HG03342 (cell line): ENCODE data around the gene ATRIP.
A peak's percentile ranks its signal among the peaks of the same experiment; 100 is the strongest.
"Not testable (repeated sequence)": the region's sequence is repeated elsewhere in the genome, so short reads cannot be mapped to it uniquely, and the experiment has no call there.

Experiments used
- ATAC-seq: cut with Tn5 transposase; IDR thresholded peaks from one replicate; pipeline ENCODE4 v1.9.1; 2021; ENCODE audit warnings: mild to moderate bottlenecking, moderate library complexity; ENCODE audit not compliant: unreplicated experiment

ATRIP gene

DNA sequence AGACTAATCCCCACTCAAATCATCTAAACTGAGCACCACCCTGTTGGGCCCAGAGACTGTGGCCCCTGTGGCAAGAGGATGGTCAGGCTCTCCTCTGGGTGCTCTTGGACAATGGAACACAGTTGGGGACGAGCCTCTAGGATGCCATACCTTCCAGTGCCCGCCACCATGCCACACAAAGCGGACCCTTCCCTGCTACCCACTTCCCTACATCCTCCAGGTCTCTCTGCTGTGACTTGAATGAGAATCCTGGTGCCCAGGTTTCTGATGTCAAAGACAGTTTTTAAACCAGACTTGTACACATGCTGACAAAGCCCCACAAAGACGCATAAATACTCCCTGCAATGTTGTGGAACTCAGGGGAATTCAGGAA, 11.3 kb upstream of the ATRIP start:
- ATAC-seq: no peak

DNA sequence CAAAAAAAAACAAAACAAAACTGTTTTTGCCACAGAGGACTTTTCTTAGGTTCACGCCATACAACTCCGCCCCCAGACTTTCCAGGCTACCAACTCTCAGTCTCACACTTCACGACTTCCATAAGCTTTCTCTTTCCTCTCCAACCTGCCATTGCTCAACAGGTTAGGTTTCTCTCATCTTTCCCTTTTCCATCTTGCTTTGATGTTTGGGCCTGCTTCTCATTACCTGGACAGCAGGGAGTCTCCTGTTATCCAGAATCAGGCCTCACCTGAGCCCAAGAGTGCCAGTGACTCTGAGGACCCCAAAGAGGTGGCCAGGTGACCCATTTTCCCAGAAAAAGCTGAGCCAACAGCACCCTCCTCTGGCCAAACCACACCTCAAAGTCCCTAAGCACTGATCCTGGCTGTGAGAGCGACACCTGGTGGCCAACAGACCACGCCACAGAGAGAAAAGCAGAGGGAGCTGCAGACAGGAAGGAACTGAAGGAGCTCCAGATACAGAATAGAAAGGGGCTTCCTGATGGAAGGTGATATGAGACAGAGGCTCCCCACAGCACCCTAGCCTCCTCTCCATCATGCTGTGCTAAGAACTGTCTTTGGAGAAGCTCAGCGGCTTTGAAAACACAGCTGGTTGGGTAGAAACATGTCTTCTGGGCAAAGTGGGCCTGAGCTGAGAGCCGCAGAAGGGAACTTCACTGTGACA, 10.6 kb upstream of the ATRIP start:
- ATAC-seq: no peak

DNA sequence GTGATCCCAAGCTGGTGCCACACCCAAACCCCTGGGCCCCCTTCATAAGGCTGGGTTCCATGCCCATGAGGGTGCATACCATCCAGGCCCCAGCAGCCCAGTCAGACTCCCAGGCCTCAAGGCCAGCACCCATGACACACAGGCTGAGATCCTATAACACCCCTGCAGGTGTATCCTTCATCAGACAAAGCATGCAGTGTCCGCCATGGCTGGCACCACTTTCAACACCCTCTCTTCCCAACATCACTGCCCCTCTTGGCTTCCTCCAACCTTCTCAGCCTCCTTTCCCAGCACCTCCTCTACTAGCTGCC, 10.1 kb upstream of the ATRIP start:
- ATAC-seq: no peak

DNA sequence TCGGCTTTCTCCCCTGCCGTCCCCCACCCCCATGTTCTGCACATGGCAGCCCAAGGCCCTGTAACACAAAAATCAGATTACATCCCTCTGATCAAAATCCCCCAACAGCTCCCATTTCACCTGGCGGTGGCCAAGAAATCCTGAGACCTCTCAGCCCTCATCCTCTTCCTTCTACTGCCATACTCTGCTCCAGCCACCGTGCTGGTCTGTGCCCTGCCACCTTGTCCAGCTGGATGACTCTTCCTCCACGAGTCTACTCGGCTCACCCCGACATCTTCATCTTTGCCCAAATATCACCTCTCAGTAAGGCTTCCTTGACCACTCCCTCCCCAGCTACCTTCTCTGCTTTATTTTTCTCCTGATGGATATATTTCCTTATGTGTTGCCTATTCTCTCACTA, 9.7 kb upstream of the ATRIP start:
- ATAC-seq: no peak

DNA sequence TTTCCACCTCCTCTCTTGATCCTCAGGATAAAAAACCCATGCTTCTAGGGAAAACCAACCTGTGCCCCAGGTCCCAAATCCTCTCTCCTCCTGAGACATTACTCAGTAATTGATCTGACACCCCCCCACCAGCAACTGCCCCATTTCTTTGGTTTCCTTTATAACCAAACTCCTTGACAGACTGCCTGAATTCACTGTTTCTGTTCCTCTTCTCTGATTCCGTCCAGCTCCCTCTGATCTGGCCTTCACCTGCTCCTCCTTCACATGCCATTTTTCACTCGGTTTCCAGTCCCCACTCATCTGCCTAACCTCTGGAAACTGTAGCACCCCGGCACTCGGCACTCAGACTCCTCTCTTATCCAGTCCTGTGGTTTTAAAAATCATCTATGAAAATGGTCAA, 8.7 kb upstream of the ATRIP start:
- no peak for ATAC-seq

DNA sequence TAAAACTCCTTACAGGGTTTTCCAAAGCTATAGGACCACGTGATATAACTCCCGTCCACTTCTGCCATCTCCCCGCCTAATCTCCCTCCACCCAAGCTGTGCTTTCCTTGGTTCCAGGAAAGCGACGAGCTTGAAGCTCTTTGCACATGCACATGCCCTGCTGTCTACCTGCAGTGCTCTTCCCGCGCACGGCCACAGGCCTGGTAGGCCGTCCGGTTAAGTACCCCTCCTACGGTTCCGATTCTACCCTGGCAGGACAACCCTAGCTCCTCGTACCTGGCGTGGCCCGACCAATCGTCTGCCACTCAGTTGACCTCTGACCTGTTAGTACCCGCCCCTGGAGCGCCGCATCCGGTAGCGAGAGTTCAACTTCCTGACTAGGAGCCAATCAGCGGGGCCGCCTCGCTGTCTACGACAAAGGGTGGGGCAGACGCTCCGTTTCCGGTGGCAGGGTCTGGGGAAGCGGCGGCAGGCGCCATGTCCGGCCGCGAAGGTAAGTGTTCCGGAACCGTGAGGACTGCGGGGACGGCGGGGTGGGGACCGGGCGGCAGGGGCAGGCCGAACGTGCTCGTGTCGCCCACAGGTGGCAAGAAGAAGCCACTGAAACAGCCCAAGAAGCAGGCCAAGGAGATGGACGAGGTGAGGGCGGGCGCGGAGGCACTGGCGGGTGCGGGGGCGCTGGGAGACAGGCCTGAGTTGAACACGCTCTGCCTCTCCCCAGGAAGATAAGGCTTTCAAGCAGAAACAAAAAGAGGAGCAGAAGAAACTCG, 6.5 kb upstream of the ATRIP start, which contains the start of the genes CCDC51 and TMA7:
Gene CCDC51 (minus strand): TSS at position 300 of the 770 bp plus-strand sequence. CDS start 4,991 bp downstream, outside the sequence.
Gene TMA7 (plus strand): TSS at position 438 of the 770 bp plus-strand sequence. CDS start 40 bp downstream, at position 478.
- peak; percentile 96 for ATAC-seq

DNA sequence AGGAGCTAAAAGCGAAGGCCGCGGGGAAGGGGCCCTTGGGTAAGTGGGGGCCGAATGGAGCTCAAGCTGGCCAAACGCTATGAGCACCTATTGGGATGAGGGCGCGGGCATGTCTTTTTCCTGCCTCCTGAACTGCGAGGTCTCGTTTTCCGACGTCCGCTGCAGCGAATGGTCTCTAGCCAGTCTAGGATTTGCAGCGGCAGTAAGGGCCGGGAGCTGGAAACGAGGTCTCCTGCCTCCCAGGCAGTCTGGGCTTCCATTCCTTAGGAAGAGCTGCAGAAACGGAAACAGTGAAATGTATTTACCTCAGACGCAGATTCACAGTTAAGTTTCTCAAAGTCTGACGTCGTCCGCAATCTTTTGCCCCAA, 6.0 kb upstream of the ATRIP start:
- no peak for ATAC-seq

DNA sequence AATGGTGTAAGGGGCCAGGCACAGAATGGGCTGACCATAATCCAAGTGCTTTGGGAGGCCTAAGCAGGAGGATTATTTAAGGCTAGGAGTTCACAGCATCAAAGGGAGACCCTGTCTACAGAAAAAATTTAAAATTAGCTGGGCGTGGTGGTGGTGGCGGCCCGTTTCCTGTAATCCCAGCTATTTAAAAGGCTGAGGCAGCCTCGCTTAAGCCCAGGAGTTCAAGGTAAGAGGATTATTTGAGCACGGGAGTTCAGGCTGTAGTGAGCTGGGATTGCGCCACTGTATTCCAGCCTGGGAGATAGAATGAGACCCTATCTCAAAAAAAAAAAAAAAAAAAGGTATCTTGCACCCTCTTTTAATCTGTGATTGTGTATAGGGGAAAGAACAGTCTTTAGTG, 4.6 kb upstream of the ATRIP start:
- ATAC-seq: no peak

DNA sequence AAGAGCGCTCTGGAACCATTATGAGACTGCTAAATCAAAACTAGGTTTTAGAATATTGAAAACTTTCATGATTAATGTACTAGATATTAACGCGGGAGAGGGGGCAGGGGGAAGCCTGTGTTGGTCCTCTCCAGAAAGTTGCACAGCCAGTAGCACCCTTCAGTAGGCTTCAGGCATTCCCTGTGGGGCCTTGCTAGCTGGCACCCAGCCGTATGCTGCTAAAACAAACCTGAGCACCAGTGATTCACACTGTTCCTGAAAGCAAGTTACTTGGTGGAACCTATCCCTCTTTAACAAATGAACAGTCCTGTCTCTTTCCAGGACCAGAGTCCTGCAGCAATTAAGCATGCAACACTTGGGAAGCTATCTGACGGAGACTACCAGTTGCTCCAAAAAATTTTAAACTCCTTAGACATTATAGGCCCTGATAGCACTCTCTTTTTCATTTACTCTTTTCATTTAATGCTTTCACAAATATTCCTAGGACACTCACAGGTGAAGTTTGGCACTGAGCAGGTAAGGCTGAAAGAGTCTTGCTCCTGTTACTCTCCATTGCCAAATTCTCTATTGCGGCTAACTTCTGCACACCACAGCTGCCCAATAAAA, 1.2 kb upstream of the ATRIP start:
- no peak for ATAC-seq

DNA sequence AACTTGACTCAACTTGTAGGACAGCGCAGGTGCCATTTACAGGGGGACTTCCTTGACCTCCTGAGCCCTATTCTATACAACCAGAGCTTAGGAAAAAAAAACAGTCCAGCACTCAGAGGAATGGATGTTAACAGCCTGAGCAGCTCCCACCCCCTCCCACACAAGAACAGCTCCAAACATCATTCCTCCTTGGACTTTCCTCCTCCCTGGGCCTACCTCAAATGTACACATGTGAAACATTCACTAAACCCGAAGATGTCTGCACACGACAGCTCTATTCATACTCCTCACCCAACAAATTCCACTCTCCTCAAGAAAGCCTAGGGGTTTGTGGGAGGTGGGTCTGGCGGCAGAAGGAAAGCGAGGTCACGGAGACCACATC, 503 bp upstream of the ATRIP start:
- ATAC-seq: no peak

DNA sequence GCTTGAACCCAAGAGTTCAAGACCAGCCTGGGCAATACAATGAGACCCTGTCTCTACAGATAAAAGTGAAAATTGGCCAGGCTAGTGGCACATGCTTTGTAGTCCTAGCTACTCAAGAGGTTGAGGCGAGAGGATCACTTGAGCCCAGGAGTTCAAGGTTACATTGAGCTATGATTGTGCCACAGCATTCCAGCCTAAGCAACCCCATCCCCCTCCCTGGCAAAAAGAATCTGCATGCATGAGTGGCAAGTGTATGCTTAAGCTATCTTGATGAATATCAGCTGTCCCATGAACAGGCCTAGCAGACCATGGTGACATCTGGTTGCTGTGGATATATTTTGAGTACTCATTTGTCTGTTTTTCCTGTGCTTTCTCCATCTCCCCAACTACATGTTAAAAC, 4.7 kb downstream of the ATRIP start:
- ATAC-seq: no peak

DNA sequence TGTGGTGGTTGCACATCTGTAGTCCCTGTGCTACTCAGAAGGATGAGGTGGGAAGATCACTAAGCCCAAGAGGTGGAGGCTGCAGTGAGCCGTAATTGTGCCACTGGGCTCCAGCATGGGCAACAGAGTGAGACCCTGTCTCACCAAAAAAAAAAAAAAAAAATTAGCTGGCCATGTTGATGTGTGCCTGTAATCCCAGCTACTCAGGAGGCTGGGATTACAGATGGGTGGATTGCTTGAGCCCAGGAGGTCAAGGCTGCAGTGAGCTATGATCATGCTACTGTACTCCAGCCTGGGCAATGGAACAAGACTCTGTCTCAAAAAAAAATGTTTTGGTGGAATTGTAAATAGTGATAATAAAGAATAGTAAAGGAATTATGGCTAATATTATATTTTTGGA, 9.9 kb downstream of the ATRIP start:
- ATAC-seq: no peak

DNA sequence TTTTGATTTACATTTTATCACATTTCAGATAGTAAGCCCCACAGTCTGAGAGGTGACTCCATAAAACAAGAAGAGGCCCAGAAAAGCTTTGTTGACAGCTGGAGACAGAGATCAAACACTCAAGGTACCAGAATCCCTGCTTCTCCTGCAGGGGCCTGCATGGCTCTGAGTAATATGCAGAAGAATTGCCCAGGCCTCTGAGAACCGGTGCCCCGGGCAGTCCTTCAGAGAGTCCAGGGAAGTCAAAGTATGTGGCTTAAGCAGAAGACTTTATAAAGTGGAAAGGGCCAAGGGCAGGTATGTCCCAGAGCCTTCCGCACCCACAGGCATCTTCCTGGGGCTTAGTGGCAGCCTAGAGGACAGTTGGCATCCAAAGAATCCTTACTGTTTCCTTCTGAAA, 12.8 kb downstream of the ATRIP start:
- ATAC-seq: no peak

DNA sequence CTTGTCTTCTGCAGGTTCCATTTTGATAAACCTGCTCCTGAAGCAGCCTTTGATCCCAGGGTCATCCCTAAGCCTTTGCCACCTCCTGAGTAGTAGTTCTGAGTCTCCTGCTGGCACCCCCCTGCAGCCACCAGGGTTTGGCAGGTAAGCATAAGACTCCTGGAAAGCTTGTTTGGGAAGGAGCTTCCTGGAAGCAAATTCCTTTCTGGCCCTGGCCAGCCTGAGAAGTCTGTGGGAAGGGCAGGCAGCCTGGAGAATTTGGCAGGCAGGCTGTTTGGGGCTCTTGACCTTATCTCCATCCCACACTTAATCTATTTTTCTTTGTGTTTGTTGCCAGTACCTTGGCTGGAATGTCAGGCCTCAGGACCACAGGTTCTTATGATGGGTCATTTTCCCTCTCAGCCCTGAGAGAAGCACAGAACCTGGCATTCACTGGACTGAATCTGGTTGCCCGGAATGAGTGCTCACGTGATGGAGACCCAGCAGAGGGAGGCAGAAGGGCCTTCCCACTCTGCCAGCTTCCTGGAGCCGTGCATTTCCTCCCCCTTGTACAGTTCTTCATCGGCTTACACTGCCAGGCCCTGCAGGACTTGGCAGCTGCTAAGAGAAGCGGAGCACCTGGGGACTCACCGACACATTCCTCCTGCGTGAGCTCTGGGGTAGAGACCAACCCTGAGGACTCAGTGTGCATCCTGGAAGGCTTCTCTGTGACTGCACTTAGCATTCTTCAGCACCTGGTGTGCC, 13.4 kb downstream of the ATRIP start:
- ATAC-seq: no peak

DNA sequence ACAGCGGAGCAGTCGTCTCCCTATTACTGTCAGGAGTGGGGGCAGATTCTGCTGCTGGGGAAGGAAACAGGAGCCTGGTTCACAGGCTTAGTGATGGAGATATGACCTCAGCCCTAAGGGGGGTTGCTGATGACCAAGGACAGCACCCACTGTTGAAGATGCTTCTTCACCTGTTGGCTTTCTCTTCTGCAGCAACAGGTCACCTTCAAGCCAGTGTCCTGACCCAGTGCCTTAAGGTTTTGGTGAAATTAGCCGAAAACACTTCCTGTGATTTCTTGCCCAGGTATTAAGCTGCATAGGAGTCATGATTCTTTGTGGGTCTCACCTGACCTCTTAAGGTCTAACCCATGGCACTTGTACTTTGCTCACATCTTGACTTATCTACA, 14.0 kb downstream of the ATRIP start:
- ATAC-seq: no peak

DNA sequence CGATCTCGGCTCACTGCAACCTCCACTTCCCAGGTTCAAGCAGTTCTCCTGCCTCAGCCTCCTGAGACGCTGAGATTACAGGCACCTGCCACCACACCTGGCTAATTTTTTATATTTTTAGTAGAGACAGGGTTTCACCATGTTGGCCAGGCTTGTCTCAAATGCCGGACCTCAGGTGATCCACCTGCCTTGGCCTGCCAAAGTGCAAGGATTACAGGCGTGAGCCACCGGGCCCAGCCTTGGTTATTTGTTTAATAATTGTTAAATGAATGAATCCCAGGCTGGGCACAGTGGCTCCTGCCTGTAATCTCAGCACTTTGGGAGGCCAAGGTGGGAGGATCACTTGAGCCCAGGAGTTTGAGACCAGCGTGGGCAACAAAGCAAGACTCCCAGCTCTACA, 15.2 kb downstream of the ATRIP start:
- ATAC-seq: not testable (repeated sequence)

DNA sequence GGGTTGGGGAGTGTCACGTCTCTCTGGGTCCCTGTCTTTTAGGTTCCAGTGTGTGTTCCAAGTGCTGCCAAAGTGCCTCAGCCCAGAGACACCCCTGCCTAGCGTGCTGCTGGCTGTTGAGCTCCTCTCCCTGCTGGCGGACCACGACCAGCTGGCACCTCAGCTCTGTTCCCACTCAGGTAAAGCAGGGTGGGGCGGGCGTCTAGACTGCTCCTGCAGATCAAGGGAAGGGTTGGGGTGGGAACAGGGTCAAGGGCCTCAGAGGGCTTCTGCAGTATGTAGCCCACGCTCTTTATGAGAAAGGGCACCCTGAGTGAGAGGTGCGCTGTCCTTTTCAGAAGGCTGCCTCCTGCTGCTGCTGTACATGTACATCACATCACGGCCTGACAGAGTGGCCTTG, 17.2 kb downstream of the ATRIP start:
- no peak for ATAC-seq

DNA sequence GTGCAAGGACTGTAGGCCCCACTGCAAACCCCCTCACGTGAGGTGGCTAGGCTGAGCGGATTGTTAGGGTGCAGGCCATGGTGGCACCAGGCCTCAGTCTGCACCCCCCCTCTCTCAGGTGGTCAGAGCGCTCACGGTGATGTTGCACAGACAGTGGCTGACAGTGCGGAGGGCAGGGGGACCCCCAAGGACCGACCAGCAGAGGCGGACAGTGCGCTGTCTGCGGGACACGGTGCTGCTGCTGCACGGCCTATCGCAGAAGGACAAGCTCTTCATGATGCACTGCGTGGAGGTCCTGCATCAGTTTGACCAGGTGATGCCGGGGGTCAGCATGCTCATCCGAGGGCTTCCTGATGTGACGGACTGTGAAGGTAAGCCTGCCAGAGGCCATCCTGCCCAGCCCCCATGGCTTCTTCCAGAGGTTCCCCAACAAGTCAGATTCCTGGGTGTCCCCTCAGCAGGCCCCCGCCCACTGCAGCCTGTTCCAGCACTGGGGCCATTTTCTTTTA, 18.2 kb downstream of the ATRIP start:
- no peak for ATAC-seq

DNA sequence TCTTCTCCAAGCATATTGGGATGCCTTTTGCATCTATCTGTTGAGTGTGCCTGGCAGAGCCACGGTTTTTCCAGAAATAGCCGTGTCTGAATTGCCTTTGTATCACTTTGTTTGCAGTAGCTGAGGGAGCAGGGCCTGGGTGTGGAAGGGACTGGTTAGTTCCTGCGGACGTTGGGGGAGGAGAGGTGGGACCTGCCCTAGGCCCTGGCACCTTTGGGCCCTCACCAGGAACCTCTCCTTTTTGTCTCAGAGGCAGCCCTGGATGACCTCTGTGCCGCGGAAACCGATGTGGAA, 18.6 kb downstream of the ATRIP start:
- no peak for ATAC-seq

DNA sequence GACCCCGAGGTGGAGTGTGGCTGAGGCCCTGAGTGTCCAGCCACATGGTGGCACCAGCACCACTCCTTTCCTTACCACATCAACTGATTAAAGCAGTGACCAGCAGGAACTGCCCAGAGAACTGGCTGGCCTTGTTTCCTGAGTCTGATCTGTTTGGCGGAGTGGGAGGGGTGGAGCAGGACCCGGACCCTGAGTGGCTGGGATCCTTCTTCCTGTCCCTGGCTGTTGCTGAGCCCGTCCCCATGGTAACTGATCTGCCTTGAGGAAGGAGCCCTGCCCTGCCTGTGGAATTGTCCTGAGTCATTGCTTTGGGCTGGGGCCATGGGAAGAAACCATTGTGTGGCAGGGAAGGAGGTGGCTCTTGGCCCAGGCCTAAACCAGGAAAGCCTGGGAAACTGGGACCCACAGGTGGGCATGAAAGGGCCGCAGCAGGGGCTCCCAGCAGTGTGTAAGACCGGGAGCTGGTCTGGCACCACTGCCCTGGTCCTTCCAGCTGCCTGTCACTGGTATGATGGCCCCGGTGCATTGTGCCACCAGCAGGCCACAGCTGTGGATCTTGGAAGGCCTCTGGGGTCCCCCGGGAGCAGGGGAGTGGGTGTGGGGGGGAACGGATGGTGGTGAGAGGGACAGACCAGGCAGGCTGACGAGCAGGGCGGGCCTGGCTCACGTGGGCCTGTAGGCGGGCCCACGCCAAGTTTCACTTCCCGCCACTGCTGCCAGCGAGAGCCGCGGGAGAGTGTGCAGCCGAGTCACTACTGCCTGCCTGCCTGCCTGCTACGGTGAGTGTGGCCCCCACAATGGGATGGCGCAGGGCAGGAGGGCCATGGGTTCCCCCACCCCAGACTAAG, 19.2 kb downstream of the ATRIP start:
- peak; percentile 83 for ATAC-seq
